PC-3 (cell line): Measurements from ENCODE around the gene ARAP3. TPM values are rescaled to one million over a fixed set of nuclear protein-coding genes. Genes with fewer than 3 reads are reported as not detected.
A peak's percentile ranks its signal among the peaks of the same experiment; 100 is the strongest.

Source experiments
- ATAC-seq: fragments of 200-7000 bp; cut with Tn5 transposase; 2 replicates; pipeline ENCODE4 v1.9.1; 2020; ENCODE audit warnings: mild to moderate bottlenecking, moderate library complexity
- BruUV-seq: library from RNA; stranded (reverse); fragments of 400-500 nt; replicated peaks from 2 replicates; lab custom pipeline; 2021; lab: Mats Ljungman, UMichigan
- CTCF ChIA-PET: fragments of 300-600 bp; sonication (Branson Sonifier 250); formaldehyde crosslinking; loops from one replicate; lab custom pipeline; 2022; ENCODE audit warnings: antibody characterized with exemption; lab: Charles Lee
- POLR2A ChIA-PET: fragments of 300-600 bp; sonication (Branson Sonifier 250); formaldehyde crosslinking; loops from one replicate; lab custom pipeline; 2022; ENCODE audit warnings: antibody characterized with exemption; ENCODE audit not compliant: unreplicated experiment; lab: Charles Lee
- DNase-seq: peaks from one replicate; pipeline ENCODE4 v3.0.0-alpha.2; 2015
- H2AFZ ChIP-seq: fragments of 300-600 bp; sonication (generic); 2 replicates; pipeline ENCODE4 v1.6.0; 2016; ENCODE audit warnings: antibody characterized with exemption, low read length
- H3F3A ChIP-seq: fragments of 300-600 bp; sonication (generic); one replicate; pipeline ENCODE4 v1.6.0; 2017; ENCODE audit warnings: antibody characterized with exemption, low read length, control low read depth, mild to moderate bottlenecking; ENCODE audit not compliant: unreplicated experiment
- H3K27ac ChIP-seq: fragments of 300-600 bp; sonication (generic); 2 replicates; pipeline ENCODE4 v1.5.1; 2016; ENCODE audit warnings: mild to moderate bottlenecking, low read length
- H3K27me3 ChIP-seq: fragments of 300-600 bp; sonication (generic); 2 replicates; pipeline ENCODE4 v1.6.1; 2016; ENCODE audit warnings: low read length, mixed read lengths
- H3K36me3 ChIP-seq: fragments of 300-600 bp; sonication (generic); 2 replicates; pipeline ENCODE4 v1.6.1; 2016; ENCODE audit warnings: low read depth, mixed run types, low read length, mixed read lengths
- H3K4me1 ChIP-seq: fragments of 300-600 bp; sonication (generic); 2 replicates; pipeline ENCODE4 v1.5.1; 2016; ENCODE audit warnings: low read length; ENCODE audit not compliant: insufficient read depth
- H3K4me2 ChIP-seq: fragments of 300-600 bp; sonication (generic); 2 replicates; pipeline ENCODE4 v1.6.0; 2016; ENCODE audit warnings: low read length
- H3K4me3 ChIP-seq: fragments of 300-600 bp; sonication (generic); 2 replicates; pipeline ENCODE4 v1.5.1; 2016; ENCODE audit warnings: mild to moderate bottlenecking, low read length, mixed read lengths
- H3K79me2 ChIP-seq: fragments of 300-600 bp; sonication (generic); 2 replicates; pipeline ENCODE4 v1.6.1; 2017; ENCODE audit warnings: low read length, mixed read lengths
- H3K9ac ChIP-seq: fragments of 300-600 bp; sonication (generic); 2 replicates; pipeline ENCODE4 v1.6.0; 2016; ENCODE audit warnings: mild to moderate bottlenecking, low read length
- H3K9me2 ChIP-seq: fragments of 300-600 bp; sonication (generic); replicated peaks from 2 replicates; pipeline ENCODE4 v1.6.1; 2016; ENCODE audit warnings: mixed run types, low read length, mixed read lengths
- H3K9me3 ChIP-seq: fragments of 300-600 bp; sonication (generic); 2 replicates; pipeline ENCODE4 v1.6.1; 2016; ENCODE audit warnings: low read length, mixed read lengths
- H4K20me1 ChIP-seq: fragments of 300-600 bp; sonication (generic); 2 replicates; pipeline ENCODE4 v1.6.1; 2016; ENCODE audit warnings: low read length, mixed read lengths
- EZH2 ChIP-seq: fragments of 300-600 bp; sonication (generic); IDR thresholded peaks from one replicate; pipeline ENCODE4 v1.6.1; 2017; ENCODE audit warnings: antibody characterized with exemption, mild to moderate bottlenecking, low read length; ENCODE audit not compliant: unreplicated experiment
- EZH2phosphoT487 ChIP-seq: fragments of 300-600 bp; sonication (generic); IDR thresholded peaks from 2 replicates; pipeline ENCODE4 v1.6.1; 2018; ENCODE audit warnings: mild to moderate bottlenecking, antibody characterized with exemption, low read length, borderline replicate concordance
- intact Hi-C: fragments of 100-400 bp; cut with micrococcal nuclease; formaldehyde crosslinking; loops from 2 replicates; pipeline ENCODE4 v1.9.0; 2023
- total RNA-seq: library from RNA; depleted of rRNA; stranded (reverse); fragments of >200 nt; gene quantifications from 2 replicates; pipeline ENCODE4 v1.2.3, GENCODE V29; 2014
- TF ChIP-seq, protein P1 (sequence below): fragments of 300-600 bp; sonication (generic); conservative IDR thresholded peaks from 2 replicates; pipeline ENCODE4 v1.5.1; 2017; ENCODE audit warnings: antibody characterized with exemption, low read depth, mild to moderate bottlenecking, low read length

Gene ARAP3
- total RNA-seq, 1 experiment from 2014 or later: 7.1 TPM

- peaks cover 29% of the 10 kb centered on the region for H3K4me1 ChIP-seq
- ChIA-PET POLR2A (no interaction called here), CTCF (interaction anchor here (0.8 to 2.1 kb wide), 3 partner anchors 16 to 44 kb away, joined by 3 to 16 read pairs (median 7); partner anchors contain the start of gene DIAPH1)
- H3K9me2 ChIP-seq: no peaks in the 10 kb centered on the region
- H3K4me2 ChIP-seq: peak overlapping the region; percentile 94
- H3K79me2 ChIP-seq: peaks cover 50% of the 10 kb centered on the region
- H3K9me3 ChIP-seq: no peaks in the 10 kb centered on the region
- no peaks in the 10 kb centered on the region for H3K27me3 ChIP-seq
- no peaks in the 10 kb centered on the region for H3K36me3 ChIP-seq
- H3K27ac ChIP-seq: no peak overlapping the region
- H2AFZ ChIP-seq: no peak overlapping the region
- intact Hi-C loops: loop anchor here (2.0 kb wide), 1 partner anchor 17 kb away; the partner anchor contains the start of gene DIAPH1
- no TSS peak for BruUV-seq
- ATAC-seq (no peak), DNase-seq (no peak)
- H3F3A ChIP-seq: no peaks in the 10 kb centered on the region
- peak overlapping the region; percentile 98 for H3K4me3 ChIP-seq
- peak overlapping the region; percentile 93 for H3K9ac ChIP-seq
- TF ChIP-seq EZH2 (no peak), EZH2phosphoT487 (no peak)
- TF ChIP-seq, protein P1, sequence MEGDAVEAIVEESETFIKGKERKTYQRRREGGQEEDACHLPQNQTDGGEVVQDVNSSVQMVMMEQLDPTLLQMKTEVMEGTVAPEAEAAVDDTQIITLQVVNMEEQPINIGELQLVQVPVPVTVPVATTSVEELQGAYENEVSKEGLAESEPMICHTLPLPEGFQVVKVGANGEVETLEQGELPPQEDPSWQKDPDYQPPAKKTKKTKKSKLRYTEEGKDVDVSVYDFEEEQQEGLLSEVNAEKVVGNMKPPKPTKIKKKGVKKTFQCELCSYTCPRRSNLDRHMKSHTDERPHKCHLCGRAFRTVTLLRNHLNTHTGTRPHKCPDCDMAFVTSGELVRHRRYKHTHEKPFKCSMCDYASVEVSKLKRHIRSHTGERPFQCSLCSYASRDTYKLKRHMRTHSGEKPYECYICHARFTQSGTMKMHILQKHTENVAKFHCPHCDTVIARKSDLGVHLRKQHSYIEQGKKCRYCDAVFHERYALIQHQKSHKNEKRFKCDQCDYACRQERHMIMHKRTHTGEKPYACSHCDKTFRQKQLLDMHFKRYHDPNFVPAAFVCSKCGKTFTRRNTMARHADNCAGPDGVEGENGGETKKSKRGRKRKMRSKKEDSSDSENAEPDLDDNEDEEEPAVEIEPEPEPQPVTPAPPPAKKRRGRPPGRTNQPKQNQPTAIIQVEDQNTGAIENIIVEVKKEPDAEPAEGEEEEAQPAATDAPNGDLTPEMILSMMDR: no peak
- peaks cover 6% of the 10 kb centered on the region; the same call in 1 of the 2 replicates for H4K20me1 ChIP-seq
Measured at GRCh38 chr5:141635646-141636045, 46.4 kb downstream of the ARAP3 start.

GRCh38 chr5:141634720-141635119 lies 47.3 kb downstream of the ARAP3 start:
- Histone ChIP-seq H3F3A (no peaks in the 10 kb centered on the region), H3K79me2 (peaks cover 50% of the 10 kb centered on the region)
- POLR2A ChIA-PET: no interaction called here

More at GRCh38 chr5:141634720-141635119, 47.3 kb downstream of the ARAP3 start:
- Histone ChIP-seq H3K9me2 (no peaks in the 10 kb centered on the region), H3K27ac (no peak overlapping the region), H3K9me3 (no peaks in the 10 kb centered on the region), H4K20me1 (peaks cover 6% of the 10 kb centered on the region; the same call in 1 of the 2 replicates), H3K36me3 (no peaks in the 10 kb centered on the region), H3K27me3 (no peaks in the 10 kb centered on the region), H3K9ac (no peak overlapping the region), H2AFZ (no peak overlapping the region), H3K4me2 (peak overlapping the region; percentile 94), H3K4me1 (peaks cover 29% of the 10 kb centered on the region), H3K4me3 (peak overlapping the region; percentile 98; the same call in 1 of the 2 replicates)
- TF ChIP-seq EZH2phosphoT487: no peak
- TF ChIP-seq EZH2: no peak
- TF ChIP-seq, protein P1: no peak
- DNase-seq (no peak), ATAC-seq (no peak)
- CTCF ChIA-PET: interaction anchor here (0.8 kb wide), 1 partner anchor 42 kb away, joined by 3 read pairs; no protein-coding TSS in a partner anchor
- BruUV-seq: no TSS peak
- intact Hi-C loops: no loop called here
